Muscle of leg (tissue), 11 donors: ENCODE results near the gene SHANK3. TPM values are rescaled to one million over a fixed set of nuclear protein-coding genes. Genes with fewer than 3 reads are reported as not detected.

ENCODE experiments used
- DNase-seq: peaks from one replicate; pipeline ENCODE4 v3.0.0; 2013
- H3K27ac ChIP-seq: one replicate; pipeline ENCODE4 v1.5.1; 2013; ENCODE audit warnings: mild to moderate bottlenecking, low read length, control low read depth
- H3K27me3 ChIP-seq: one replicate; pipeline ENCODE4 v1.6.1; 2013; ENCODE audit warnings: low read length; ENCODE audit not compliant: control insufficient read depth, insufficient read depth
- H3K36me3 ChIP-seq: one replicate; pipeline ENCODE4 v1.6.1; 2013; ENCODE audit warnings: low read length; ENCODE audit not compliant: control insufficient read depth, insufficient read depth
- H3K4me1 ChIP-seq: one replicate; pipeline ENCODE4 v1.6.1; 2013; ENCODE audit warnings: low read length; ENCODE audit not compliant: control insufficient read depth, insufficient read depth
- H3K4me3 ChIP-seq: one replicate; pipeline ENCODE4 v1.5.1; 2013; ENCODE audit warnings: low read length, control low read depth
- H3K9me3 ChIP-seq: replicated peaks from 2 replicates; pipeline ENCODE4 v1.6.1; 2013; ENCODE audit warnings: low read depth, low read length; ENCODE audit not compliant: control insufficient read depth
- WGBS: methylation state at CpG from one replicate; pipeline ENCODE4 v1.1.5; 2013; ENCODE audit warnings: missing lambda C conversion rate; ENCODE audit not compliant: insufficient coverage; 5-methylcytosine and 5-hydroxymethylcytosine counted together
- polyA plus RNA-seq, 8 donors: library from polyadenylated mRNA; unstranded; fragments of 120-200 nt; gene quantifications; one replicate each; pipeline versions ENCODE4 v1.2.1 to v1.2.3, GENCODE V29; 2013; ENCODE audit warnings: inconsistent platforms in 1 of 8, low replicate concordance in 1 of 8; ENCODE audit not compliant: insufficient read length in 8 of 8, insufficient read depth in 1 of 8
- total RNA-seq: library from RNA; stranded (reverse); fragments of 120-200 nt; gene quantifications from one replicate; pipeline ENCODE4 v1.2.4, GENCODE V29; 2013

Gene SHANK3
- total and polyA plus RNA-seq, 9 donors, result 4.3 to 25.1 (median 15.5) TPM

GRCh38 chr22:50699756-50700386, 27.2 kb downstream of the SHANK3 start:
- no peak for DNase-seq
- WGBS, result 65% methylated on average over 11 of the region's 15 CpGs
- Histone ChIP-seq H3K36me3 (peaks cover 5% of the 10 kb centered on the region), H3K9me3 (no peaks in the 10 kb centered on the region), H3K27me3 (peaks cover 8% of the 10 kb centered on the region), H3K4me1 (peaks cover 15% of the 10 kb centered on the region), H3K4me3 (no peak overlapping the region), H3K27ac (no peak overlapping the region)

GRCh38 chr22:50700387-50701075, 27.9 kb downstream of the SHANK3 start:
- H3K4me1 ChIP-seq, result peaks cover 20% of the 10 kb centered on the region
- no peak overlapping the region for H3K4me3 ChIP-seq
- H3K36me3 ChIP-seq, result peaks cover 5% of the 10 kb centered on the region
- 82% methylated on average over 13 of the region's 19 CpGs for WGBS
- no peak overlapping the region for H3K27ac ChIP-seq
- no peak for DNase-seq
- no peaks in the 10 kb centered on the region for H3K9me3 ChIP-seq
- H3K27me3 ChIP-seq, result peaks cover 8% of the 10 kb centered on the region

GRCh38 chr22:50701076-50701419, 28.4 kb downstream of the SHANK3 start:
- DNase-seq, result no peak
- Histone ChIP-seq H3K36me3 (peaks cover 5% of the 10 kb centered on the region), H3K4me3 (no peak overlapping the region), H3K27me3 (peaks cover 8% of the 10 kb centered on the region), H3K9me3 (no peaks in the 10 kb centered on the region), H3K4me1 (peaks cover 20% of the 10 kb centered on the region), H3K27ac (no peak overlapping the region)
- WGBS, result 71% methylated on average over 2 of the region's 7 CpGs

GRCh38 chr22:50701428-50702154, 29.0 kb downstream of the SHANK3 start:
- Histone ChIP-seq H3K36me3 (peaks cover 5% of the 10 kb centered on the region), H3K4me3 (no peak overlapping the region), H3K27me3 (peaks cover 8% of the 10 kb centered on the region), H3K9me3 (no peaks in the 10 kb centered on the region), H3K27ac (no peak overlapping the region), H3K4me1 (peaks cover 20% of the 10 kb centered on the region)
- 82% methylated on average over 10 of the region's 11 CpGs for WGBS
- DNase-seq, result no peak

- Histone ChIP-seq H3K4me1 (peaks cover 16% of the 10 kb centered on the region), H3K27ac (no peak overlapping the region), H3K27me3 (peaks cover 5% of the 10 kb centered on the region), H3K4me3 (no peak overlapping the region), H3K36me3 (peaks cover 5% of the 10 kb centered on the region), H3K9me3 (no peaks in the 10 kb centered on the region)
- DNase-seq, result no peak
- WGBS, result 69% methylated on average over 7 of the region's 7 CpGs
These were observed 29.6 kb downstream of the SHANK3 start for GRCh38 chr22:50702261-50702671.

- Histone ChIP-seq H3K4me3 (no peak overlapping the region), H3K27ac (no peak overlapping the region), H3K9me3 (no peaks in the 10 kb centered on the region), H3K4me1 (peaks cover 11% of the 10 kb centered on the region), H3K27me3 (peaks cover under 1% of the 10 kb centered on the region), H3K36me3 (peaks cover 5% of the 10 kb centered on the region)
- DNase-seq, result no peak
- WGBS, result 75% methylated on average over 15 of the region's 20 CpGs
These were observed 30.4 kb downstream of the SHANK3 start for GRCh38 chr22:50702821-50703725.

GRCh38 chr22:50703726-50704509, 31.3 kb downstream of the SHANK3 start:
- H3K27ac ChIP-seq, result no peak overlapping the region
- H3K27me3 ChIP-seq, result no peaks in the 10 kb centered on the region
- no peak for DNase-seq
- no peaks in the 10 kb centered on the region for H3K9me3 ChIP-seq
- peaks cover 5% of the 10 kb centered on the region for H3K36me3 ChIP-seq
- H3K4me3 ChIP-seq, result no peak overlapping the region
- peaks cover 8% of the 10 kb centered on the region for H3K4me1 ChIP-seq
- WGBS, result 92% methylated on average over 19 of the region's 36 CpGs

- no peaks in the 10 kb centered on the region for H3K27me3 ChIP-seq
- H3K27ac ChIP-seq, result no peak overlapping the region
- no peaks in the 10 kb centered on the region for H3K9me3 ChIP-seq
- WGBS, result 75% methylated on average over 35 of the region's 37 CpGs
- no peak overlapping the region for H3K4me3 ChIP-seq
- DNase-seq, result no peak
- peaks cover 5% of the 10 kb centered on the region for H3K4me1 ChIP-seq
- peaks cover 8% of the 10 kb centered on the region for H3K36me3 ChIP-seq
These were observed 32.0 kb downstream of the SHANK3 start for GRCh38 chr22:50704510-50705218.

- peaks cover 9% of the 10 kb centered on the region for H3K36me3 ChIP-seq
- no peak overlapping the region for H3K27ac ChIP-seq
- no peaks in the 10 kb centered on the region for H3K27me3 ChIP-seq
- H3K9me3 ChIP-seq, result no peaks in the 10 kb centered on the region
- WGBS, result 18% methylated on average over 14 of the region's 23 CpGs
- no peak overlapping the region for H3K4me3 ChIP-seq
- H3K4me1 ChIP-seq, result peaks cover 5% of the 10 kb centered on the region
- peak; percentile 83 for DNase-seq
These were observed 32.6 kb downstream of the SHANK3 start for GRCh38 chr22:50705219-50705691.
